ENCODE data around the gene PAXX. TPM values are rescaled to one million over a fixed set of nuclear protein-coding genes. Genes with fewer than 3 reads are reported as not detected.

Gene PAXX
- total RNA-seq, 1 donor from 2014 or later = 15.3 TPM

- H4K20me1 ChIP-seq (ENCODE audit: insufficient read depth, low read length) = peaks cover 4% of the 10 kb centered on the region
- H3K4me2 ChIP-seq (ENCODE audit: low read length) = no peak overlapping the region
- Mint-ChIP-seq H3K27me3 (ENCODE audit: low read depth, unreplicated experiment) (peaks cover 3% of the 10 kb centered on the region), H3K36me3 (ENCODE audit: low read depth, unreplicated experiment) (peaks cover 8% of the 10 kb centered on the region), H3K4me3 (ENCODE audit: unreplicated experiment) (no peak overlapping the region), H3K27ac (ENCODE audit: unreplicated experiment) (no peak overlapping the region), H3K9me3 (ENCODE audit: unreplicated experiment) (no peaks in the 10 kb centered on the region), H3K4me1 (ENCODE audit: low read depth, unreplicated experiment) (no peaks in the 10 kb centered on the region)
- TF ChIP-seq CTCF (IDR thresholded peaks at IDR 0.05; ENCODE audit: insufficient read depth, low read depth, low read length) (no peak), EZH2 (IDR thresholded peaks at IDR 0.05; ENCODE audit: insufficient read depth, low read length) (no peak)
- H3K4me1 ChIP-seq (ENCODE audit: insufficient read depth, low read length) = no peaks in the 10 kb centered on the region
- no peaks in the 10 kb centered on the region for H3K36me3 ChIP-seq (ENCODE audit: insufficient read depth, low read length)
- DNase-seq (ENCODE audit: low read depth) (no peak), FAIRE-seq (no peak)
- no peaks in the 10 kb centered on the region for H3K27me3 ChIP-seq (ENCODE audit: insufficient read depth, low read length)
- H3K4me3 ChIP-seq (ENCODE audit: insufficient read depth, low read depth, low read length) = no peak overlapping the region
- no peak overlapping the region for H2AFZ ChIP-seq (ENCODE audit: low read depth, low read length)
- H3K9ac ChIP-seq (ENCODE audit: low read length) = no peak overlapping the region
- no peaks in the 10 kb centered on the region for H3K79me2 ChIP-seq (ENCODE audit: insufficient read depth, low read length)
- no peak overlapping the region for H3K27ac ChIP-seq (ENCODE audit: low read depth, low read length)
- no peaks in the 10 kb centered on the region for H3K9me3 ChIP-seq (ENCODE audit: insufficient read depth, low read depth, low read length)
These were observed 26.7 kb downstream of the PAXX start for GRCh38 chr9:137018761-137019559.

GRCh38 chr9:137019891-137020683, 27.9 kb downstream of the PAXX start:
- DNase-seq (ENCODE audit: low read depth) (no peak), FAIRE-seq (no peak)
- Histone ChIP-seq H3K4me1 (ENCODE audit: insufficient read depth, low read length) (no peaks in the 10 kb centered on the region), H2AFZ (ENCODE audit: low read depth, low read length) (no peak overlapping the region), H3K27ac (ENCODE audit: low read depth, low read length) (no peak overlapping the region), H3K9me3 (ENCODE audit: insufficient read depth, low read depth, low read length) (no peaks in the 10 kb centered on the region), H3K79me2 (ENCODE audit: insufficient read depth, low read length) (no peaks in the 10 kb centered on the region), H3K4me2 (ENCODE audit: low read length) (no peak overlapping the region), H3K36me3 (ENCODE audit: insufficient read depth, low read length) (no peaks in the 10 kb centered on the region), H4K20me1 (ENCODE audit: insufficient read depth, low read length) (peaks cover 4% of the 10 kb centered on the region), H3K4me3 (ENCODE audit: insufficient read depth, low read depth, low read length) (no peak overlapping the region), H3K27me3 (ENCODE audit: insufficient read depth, low read length) (no peaks in the 10 kb centered on the region), H3K9ac (ENCODE audit: low read length) (no peak overlapping the region)
- Mint-ChIP-seq H3K27ac (ENCODE audit: unreplicated experiment) (no peak overlapping the region), H3K4me1 (ENCODE audit: low read depth, unreplicated experiment) (no peaks in the 10 kb centered on the region), H3K36me3 (ENCODE audit: low read depth, unreplicated experiment) (peaks cover 8% of the 10 kb centered on the region), H3K9me3 (ENCODE audit: unreplicated experiment) (no peaks in the 10 kb centered on the region), H3K27me3 (ENCODE audit: low read depth, unreplicated experiment) (peaks cover 3% of the 10 kb centered on the region), H3K4me3 (ENCODE audit: unreplicated experiment) (no peak overlapping the region)
- TF ChIP-seq EZH2 (IDR thresholded peaks at IDR 0.05; ENCODE audit: insufficient read depth, low read length) (no peak), CTCF (IDR thresholded peaks at IDR 0.05; ENCODE audit: insufficient read depth, low read depth, low read length) (no peak)

Measured in astrocyte (in vitro differentiated cells and primary cell).